Upper lobe of left lung (tissue), 6 donors: ENCODE data around the gene UNC45A. TPM values are rescaled to one million over a fixed set of nuclear protein-coding genes. Genes with fewer than 3 reads are reported as not detected.
"Not testable (repeated sequence)": the region's sequence is repeated elsewhere in the genome, so short reads cannot be mapped to it uniquely, and the experiment has no call there.

ENCODE experiments used
- ATAC-seq, 2 donors: fragments of 200-7000 bp; cut with Tn5 transposase; one replicate each; pipeline ENCODE4 v1.9.1; 2022; ENCODE audit warnings: mild to moderate bottlenecking in 2 of 2, moderate library complexity in 2 of 2; ENCODE audit not compliant: low FRiP score in 2 of 2
- DNase-seq, 2 donors: peaks; one replicate each; pipeline ENCODE4 v3.0.0-alpha.2; 2019 to 2020
- H3K27ac ChIP-seq, 4 donors: fragments of 200-600 bp; sonication (generic); one replicate each; pipeline ENCODE4 v1.5.1; 2016 to 2019
- H3K27me3 ChIP-seq, 4 donors: fragments of 200-600 bp; sonication (generic); one replicate each; pipeline ENCODE4 v1.5.1; 2017 to 2019
- H3K36me3 ChIP-seq, 4 donors: fragments of 200-600 bp; sonication (generic); one replicate each; pipeline ENCODE4 v1.5.1; 2016 to 2019
- H3K4me1 ChIP-seq, 4 donors: fragments of 200-600 bp; sonication (generic); one replicate each; pipeline ENCODE4 v1.5.1; 2018 to 2019
- H3K4me3 ChIP-seq, 4 donors: fragments of 200-600 bp; sonication (generic); one replicate each; pipeline ENCODE4 v1.5.1; 2017 to 2019; ENCODE audit warnings: mild to moderate bottlenecking in 2 of 4, moderate library complexity in 1 of 4
- H3K9me3 ChIP-seq, 4 donors: fragments of 200-600 bp; sonication (generic); one replicate each; pipeline ENCODE4 v1.5.1; 2018 to 2019
- CTCF ChIP-seq, 6 experiments: fragments of 450-650 bp in 4 of 6; fragments of 200-600 bp in 2 of 6; sonication (generic) in 2 of 6; IDR thresholded peaks; one replicate each; pipeline ENCODE4 v1.5.1; 2016 to 2019; ENCODE audit warnings: antibody characterized with exemption in 6 of 6
- EP300 ChIP-seq, 4 donors: sonication (generic); formaldehyde crosslinking; IDR thresholded peaks; one replicate each; pipeline ENCODE4 v1.5.1; 2017; ENCODE audit warnings: antibody characterized with exemption in 4 of 4, control low read depth in 2 of 4
- POLR2A ChIP-seq, 4 donors: fragments of 450-650 bp; IDR thresholded peaks; one replicate each; pipeline ENCODE4 v1.5.1; 2016 to 2017; ENCODE audit warnings: antibody characterized with exemption in 4 of 4, mild to moderate bottlenecking in 2 of 4
- POLR2AphosphoS5 ChIP-seq, 2 donors: sonication (generic); formaldehyde crosslinking; IDR thresholded peaks; one replicate each; pipeline ENCODE4 v1.5.1; 2017; ENCODE audit warnings: antibody characterized with exemption in 2 of 2
- WGBS, 2 donors: methylation state at CpG; one replicate each; pipeline ENCODE4 v1.1.5; 2017 to 2018; 5-methylcytosine and 5-hydroxymethylcytosine counted together
- total RNA-seq, 6 donors: library from RNA; depleted of rRNA in 4 of 6; stranded (reverse); fragments of >200 nt in 4 of 6; gene quantifications; one replicate each; pipeline versions ENCODE4 v1.1.0 to v1.2.1, GENCODE V29; 2016 to 2021
- donor health status: DM: no; HTN: no; CAD: no; lungs with moderate emphysema.
- donor health status: DM: no; HTN: yes; CAD: no; lungs with severe emphysema.

The UNC45A gene
- total RNA-seq, 6 donors from 2014 or later, result 40.7 to 108 (median 61.9) TPM

GRCh38 chr15:90907051-90907660 lies 27.9 kb upstream of the UNC45A start:
- WGBS, 2 donors, result 79 to 86% methylated on average over 6 to 15 of the region's 15 CpGs
- ATAC-seq (no peak), DNase-seq (peak in 1 of 2 donors; percentile 17)
- Histone ChIP-seq H3K4me3 (no peak overlapping the region), H3K27me3 (no peaks in the 10 kb centered on the region), H3K27ac (no peak overlapping the region), H3K4me1 (peaks cover 8 to 17% (median 11%) of the 10 kb centered on the region in 4 donors), H3K9me3 (no peaks in the 10 kb centered on the region), H3K36me3 (peaks cover 63 to 75% (median 70%) of the 10 kb centered on the region in 4 donors)
- no peak for TF ChIP-seq POLR2AphosphoS5 (IDR thresholded peaks at IDR 0.05)
- TF ChIP-seq EP300 (IDR thresholded peaks at IDR 0.05), result no peak
- no peak for TF ChIP-seq POLR2A (IDR thresholded peaks at IDR 0.05)
- TF ChIP-seq CTCF (IDR thresholded peaks at IDR 0.05), result no peak

DNA sequence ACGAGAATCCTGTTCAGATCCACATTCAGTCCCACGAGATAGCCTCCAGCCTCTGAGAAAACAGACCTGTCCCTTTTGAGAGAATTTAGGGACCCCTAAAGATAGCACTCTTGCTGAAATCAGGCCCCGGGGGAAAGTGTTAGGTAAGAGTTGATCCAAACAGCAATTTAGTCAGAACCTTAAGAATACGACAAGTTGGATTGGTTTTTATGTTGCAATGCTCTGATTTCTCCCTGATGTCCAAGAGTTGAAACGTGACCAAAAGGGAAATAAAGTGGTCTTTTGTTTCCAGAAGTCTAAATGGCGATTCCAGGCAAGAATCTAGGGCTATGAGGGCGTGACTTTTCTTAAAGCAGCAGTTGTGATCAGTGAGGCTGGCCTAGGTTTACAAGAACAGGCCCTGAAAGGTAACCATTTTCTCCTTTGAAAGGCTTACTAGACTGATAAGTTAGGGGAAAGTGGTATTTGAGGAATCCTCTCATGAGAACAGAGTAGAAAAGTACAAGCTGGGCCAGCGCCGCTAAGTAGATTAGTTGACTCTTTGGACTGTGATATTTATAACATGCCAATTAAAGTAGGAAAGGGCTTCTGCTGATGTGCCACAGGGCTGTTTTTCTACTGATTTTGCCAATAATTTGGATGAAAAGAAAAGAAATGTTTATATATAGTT lies 27.1 kb upstream of the UNC45A start:
- Histone ChIP-seq H3K4me1 (peaks cover 8 to 19% (median 11%) of the 10 kb centered on the region in 4 donors), H3K36me3 (peaks cover 71 to 83% (median 78%) of the 10 kb centered on the region in 4 donors), H3K9me3 (no peaks in the 10 kb centered on the region), H3K4me3 (no peak overlapping the region), H3K27me3 (no peaks in the 10 kb centered on the region), H3K27ac (peak overlapping the region in 1 of 4 donors; percentile 28)
- DNase-seq (no peak), ATAC-seq (no peak)
- 84 to 85% methylated on average over 9 of the region's 9 CpGs for WGBS, 2 donors
- TF ChIP-seq CTCF (IDR thresholded peaks at IDR 0.05), result no peak

GRCh38 chr15:90909449-90909848 lies 25.6 kb upstream of the UNC45A start:
- not testable (repeated sequence) for H3K4me1 ChIP-seq, H3K9me3 ChIP-seq, H3K27ac ChIP-seq, ATAC-seq, H3K4me3 ChIP-seq, DNase-seq, H3K27me3 ChIP-seq
- WGBS, 2 donors, result 95 to 97% methylated on average over 9 to 11 of the region's 11 CpGs
- peaks cover 78 to 98% (median 92%) of the 10 kb centered on the region in 4 donors for H3K36me3 ChIP-seq

- no peak for ATAC-seq
- WGBS, 2 donors, result 94 to 100% methylated on average over 8 of the region's 8 CpGs
Measured at GRCh38 chr15:90909976-90910375, 25.1 kb upstream of the UNC45A start.

More at GRCh38 chr15:90909976-90910375, 25.1 kb upstream of the UNC45A start:
- Histone ChIP-seq H3K9me3 (no peaks in the 10 kb centered on the region), H3K36me3 (peaks cover 77 to 100% (median 94%) of the 10 kb centered on the region in 4 donors), H3K27ac (no peak overlapping the region), H3K4me1 (peaks cover 0 to 3% (median 2%) of the 10 kb centered on the region in 4 donors), H3K4me3 (no peak overlapping the region), H3K27me3 (no peaks in the 10 kb centered on the region)
- DNase-seq, result no peak
- no peak for TF ChIP-seq POLR2AphosphoS5 (IDR thresholded peaks at IDR 0.05)
- TF ChIP-seq POLR2A (IDR thresholded peaks at IDR 0.05), result no peak
- no peak for TF ChIP-seq CTCF (IDR thresholded peaks at IDR 0.05)
- no peak for TF ChIP-seq EP300 (IDR thresholded peaks at IDR 0.05)
